ENCODE results near the gene NOTUM. TPM values are rescaled to one million over a fixed set of nuclear protein-coding genes. Genes with fewer than 3 reads are reported as not detected.
A peak's percentile ranks its signal among the peaks of the same experiment; 100 is the strongest.

NOTUM gene
- total RNA-seq, 1 experiment from 2014 or later: not detected

GRCh38 chr17:81959362-81960129 is 1.4 kb downstream of the NOTUM start:
- CTCF ChIA-PET: interaction anchor here (0.6 to 2.3 kb wide), 7 partner anchors 15 to 139 kb away, joined by 3 to 45 read pairs (median 5); partner anchors contain the start of genes CENPX, DCXR, FASN and LRRC45
- H3K9me3 Mint-ChIP-seq (ENCODE audit: low read depth, unreplicated experiment): no peaks in the 10 kb centered on the region
- BruUV-seq (replicated peaks): no TSS peak
- peak; percentile 80 for TF ChIP-seq CTCF (IDR thresholded peaks at IDR 0.05; ENCODE audit: unreplicated experiment)
- intact Hi-C loops (cut with micrococcal nuclease; ENCODE audit: unreplicated experiment): loop anchor here (2.0 kb wide), 1 partner anchor 61 kb away; no protein-coding TSS in a partner anchor
- peaks cover 6% of the 10 kb centered on the region for H3K36me3 Mint-ChIP-seq (ENCODE audit: insufficient read depth, unreplicated experiment)
- peak; percentile 76 for DNase-seq
- H3K27me3 Mint-ChIP-seq (ENCODE audit: unreplicated experiment): peaks cover 56% of the 10 kb centered on the region
- H3K27ac Mint-ChIP-seq (ENCODE audit: unreplicated experiment): no peak overlapping the region
- H3K4me3 Mint-ChIP-seq (ENCODE audit: low read depth, unreplicated experiment): peak overlapping the region; percentile 24
- no peaks in the 10 kb centered on the region for H3K4me1 Mint-ChIP-seq (ENCODE audit: low read depth, unreplicated experiment)

- no peak for TF ChIP-seq CTCF (IDR thresholded peaks at IDR 0.05; ENCODE audit: unreplicated experiment)
- no TSS peak for BruUV-seq (replicated peaks)
- CTCF ChIA-PET: interaction anchor here (0.5 to 2.3 kb wide), 6 partner anchors 9 to 79 kb away, joined by 4 to 45 read pairs (median 6); partner anchors contain the start of genes CENPX, DCXR and LRRC45
- no peaks in the 10 kb centered on the region for H3K9me3 Mint-ChIP-seq (ENCODE audit: low read depth, unreplicated experiment)
- no peaks in the 10 kb centered on the region for H3K4me1 Mint-ChIP-seq (ENCODE audit: low read depth, unreplicated experiment)
- H3K36me3 Mint-ChIP-seq (ENCODE audit: insufficient read depth, unreplicated experiment): peaks cover 6% of the 10 kb centered on the region
- peak overlapping the region; percentile 39 for H3K27ac Mint-ChIP-seq (ENCODE audit: unreplicated experiment)
- peak overlapping the region; percentile 24 for H3K4me3 Mint-ChIP-seq (ENCODE audit: low read depth, unreplicated experiment)
- intact Hi-C loops (cut with micrococcal nuclease; ENCODE audit: unreplicated experiment): no loop called here
- H3K27me3 Mint-ChIP-seq (ENCODE audit: unreplicated experiment): peaks cover 49% of the 10 kb centered on the region
- DNase-seq: no peak
Observed at GRCh38 chr17:81958633-81959342, 2.2 kb downstream of the NOTUM start.

GRCh38 chr17:81957691-81958432 is 3.1 kb downstream of the NOTUM start:
- Mint-ChIP-seq H3K27me3 (ENCODE audit: unreplicated experiment) (peaks cover 39% of the 10 kb centered on the region), H3K9me3 (ENCODE audit: low read depth, unreplicated experiment) (no peaks in the 10 kb centered on the region), H3K4me1 (ENCODE audit: low read depth, unreplicated experiment) (no peaks in the 10 kb centered on the region), H3K36me3 (ENCODE audit: insufficient read depth, unreplicated experiment) (peaks cover 6% of the 10 kb centered on the region), H3K27ac (ENCODE audit: unreplicated experiment) (no peak overlapping the region), H3K4me3 (ENCODE audit: low read depth, unreplicated experiment) (no peak overlapping the region)
- TF ChIP-seq CTCF (IDR thresholded peaks at IDR 0.05; ENCODE audit: unreplicated experiment): no peak
- intact Hi-C loops (cut with micrococcal nuclease; ENCODE audit: unreplicated experiment): no loop called here
- CTCF ChIA-PET: interaction anchor here (0.5 kb wide), 1 partner anchor 10 kb away, joined by 6 read pairs; no protein-coding TSS in a partner anchor
- no TSS peak for BruUV-seq (replicated peaks)
- no peak for DNase-seq
